Fibroblast of upper back skin (primary cell): ENCODE measurements around the gene STARD8.
"Not testable (repeated sequence)": the region's sequence is repeated elsewhere in the genome, so short reads cannot be mapped to it uniquely, and the experiment has no call there.

ENCODE experiments used
- DNase-seq: peaks from one replicate; pipeline ENCODE4 v3.0.0-alpha.2; 2013

The STARD8 gene

DNA sequence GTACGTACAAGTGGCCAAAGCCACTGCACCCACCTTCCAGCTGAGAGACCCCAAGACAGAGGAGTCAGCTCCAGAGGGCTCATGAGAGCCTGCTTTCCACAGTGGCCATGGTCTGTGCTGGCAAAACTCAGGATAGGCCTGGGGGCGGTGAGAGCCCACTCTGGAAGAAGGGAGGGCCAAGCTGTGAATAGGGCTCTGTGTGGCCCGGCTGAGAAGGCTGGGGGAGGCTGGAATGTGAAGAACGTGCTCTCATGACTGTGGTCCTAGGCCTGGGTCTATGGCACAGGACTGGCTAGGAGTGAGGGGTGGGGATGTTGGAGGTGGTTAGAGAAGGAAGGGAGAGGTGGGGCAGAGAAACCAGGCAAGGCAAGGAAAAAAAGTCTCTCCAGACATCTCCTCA lies 13.3 kb downstream of the STARD8 start:
- DNase-seq, result no peak

DNA sequence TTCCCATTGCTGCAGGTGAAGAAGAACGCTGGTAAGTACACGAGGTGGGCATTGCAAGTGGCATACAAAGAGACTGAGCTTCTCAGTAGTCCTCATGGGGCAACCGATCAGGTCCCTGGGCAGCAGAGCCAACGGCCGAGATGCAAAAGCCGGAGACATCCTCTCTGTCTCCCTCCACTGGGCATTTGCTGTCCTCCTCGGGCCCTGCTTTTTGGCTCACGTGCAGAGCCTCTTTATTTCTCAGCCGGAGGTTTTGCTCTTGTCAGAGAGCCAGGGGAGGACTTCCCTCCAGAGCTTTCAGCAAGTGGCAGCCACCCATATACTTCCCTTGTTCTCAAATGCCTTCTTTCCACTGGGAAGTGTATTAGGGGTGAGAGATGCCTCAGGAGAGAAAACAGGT lies 18.0 kb downstream of the STARD8 start:
- no peak for DNase-seq

DNA sequence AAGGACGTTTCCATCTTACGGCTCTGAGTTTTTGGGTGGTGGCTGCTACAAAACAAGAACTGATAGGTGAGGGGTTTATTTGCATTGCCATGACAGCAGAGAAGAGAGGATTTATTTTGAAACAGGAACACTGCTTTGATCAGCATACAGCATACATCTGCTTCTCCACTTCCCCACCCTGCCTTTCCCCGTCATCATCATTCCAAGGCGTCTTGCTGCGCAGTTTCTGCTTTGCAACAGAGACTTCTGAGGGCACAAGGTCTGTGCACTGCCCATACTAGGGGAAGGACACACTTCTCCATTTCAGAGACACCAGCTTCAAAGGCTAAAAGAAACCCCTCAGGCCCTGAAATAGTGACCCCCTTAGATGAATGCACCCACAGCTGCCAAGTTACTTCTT lies 19.1 kb downstream of the STARD8 start:
- no peak for DNase-seq

DNA sequence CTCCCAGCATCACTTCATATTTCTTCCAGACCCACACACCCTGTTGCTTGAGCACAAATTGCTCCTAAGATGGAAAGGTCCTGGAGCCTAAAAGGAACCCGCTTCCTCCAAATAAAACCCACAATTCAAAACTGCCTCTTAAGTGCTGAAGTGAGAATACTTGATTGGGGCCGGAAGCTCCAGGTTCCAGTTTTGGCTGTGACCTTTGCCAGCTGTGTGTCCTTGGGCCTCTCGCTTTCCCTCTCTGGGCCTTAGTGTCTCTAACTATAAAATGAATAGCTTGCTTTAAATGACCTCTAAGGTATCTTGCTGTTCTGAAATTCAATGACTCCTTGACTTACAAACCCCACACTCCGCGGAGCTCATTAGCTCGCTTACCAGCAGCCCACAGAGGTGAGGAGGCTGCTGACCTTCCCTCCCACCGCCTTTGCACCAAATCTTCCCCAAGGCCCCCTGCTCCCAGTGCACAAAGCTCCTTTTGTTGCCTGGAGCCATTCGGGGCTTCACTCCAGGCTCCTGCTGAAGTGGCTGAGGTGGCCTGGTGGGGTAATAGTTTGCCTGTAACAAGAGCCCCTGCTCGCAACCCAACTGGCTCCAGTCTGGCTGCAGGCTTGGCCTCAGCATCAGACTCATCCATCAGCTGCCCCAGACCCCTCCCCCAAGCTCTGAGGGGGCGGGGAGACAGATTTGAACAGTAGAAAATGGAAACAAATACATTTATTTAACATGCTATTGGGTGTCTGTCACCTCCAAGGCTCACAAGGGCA lies 21.8 kb downstream of the STARD8 start:
- DNase-seq, result peak; percentile 79

DNA sequence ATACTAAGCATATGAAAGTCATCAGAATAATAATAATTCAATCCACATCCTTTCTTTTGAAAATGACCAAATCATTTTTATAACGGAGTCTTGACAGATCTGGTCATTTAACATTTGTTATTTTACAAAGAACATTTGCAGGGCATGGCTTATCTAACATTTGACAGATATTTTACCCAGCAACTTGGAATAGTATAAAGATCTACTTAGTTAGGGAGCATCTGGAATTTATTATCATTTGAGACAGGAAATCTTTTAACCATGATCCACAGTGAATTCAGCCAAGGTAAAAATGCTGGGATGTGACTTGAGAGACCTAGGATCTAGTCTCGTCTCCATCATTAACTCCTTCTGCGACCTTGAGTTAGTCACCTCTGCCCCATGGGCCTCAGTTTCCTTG lies 22.4 kb downstream of the STARD8 start:
- peak; percentile 69 for DNase-seq

DNA sequence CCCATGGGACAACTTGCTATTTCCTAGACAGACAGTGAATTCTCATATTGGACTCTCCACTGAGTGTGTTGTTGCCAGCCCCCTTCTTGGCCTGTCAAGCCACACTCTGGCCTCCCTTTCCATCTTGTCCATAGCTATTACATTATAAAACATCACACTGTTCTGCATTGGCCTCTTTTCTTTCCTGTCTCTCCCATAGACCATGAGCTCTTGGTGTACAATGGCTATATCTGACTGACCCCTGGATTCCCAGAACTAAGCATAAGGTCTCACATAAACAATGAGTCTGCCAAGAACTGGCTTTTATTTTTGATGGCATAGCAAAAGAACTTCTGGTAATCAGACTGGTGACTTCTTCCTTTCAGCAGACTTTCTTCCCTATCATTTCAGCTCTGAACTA lies 23.8 kb downstream of the STARD8 start:
- no peak for DNase-seq

DNA sequence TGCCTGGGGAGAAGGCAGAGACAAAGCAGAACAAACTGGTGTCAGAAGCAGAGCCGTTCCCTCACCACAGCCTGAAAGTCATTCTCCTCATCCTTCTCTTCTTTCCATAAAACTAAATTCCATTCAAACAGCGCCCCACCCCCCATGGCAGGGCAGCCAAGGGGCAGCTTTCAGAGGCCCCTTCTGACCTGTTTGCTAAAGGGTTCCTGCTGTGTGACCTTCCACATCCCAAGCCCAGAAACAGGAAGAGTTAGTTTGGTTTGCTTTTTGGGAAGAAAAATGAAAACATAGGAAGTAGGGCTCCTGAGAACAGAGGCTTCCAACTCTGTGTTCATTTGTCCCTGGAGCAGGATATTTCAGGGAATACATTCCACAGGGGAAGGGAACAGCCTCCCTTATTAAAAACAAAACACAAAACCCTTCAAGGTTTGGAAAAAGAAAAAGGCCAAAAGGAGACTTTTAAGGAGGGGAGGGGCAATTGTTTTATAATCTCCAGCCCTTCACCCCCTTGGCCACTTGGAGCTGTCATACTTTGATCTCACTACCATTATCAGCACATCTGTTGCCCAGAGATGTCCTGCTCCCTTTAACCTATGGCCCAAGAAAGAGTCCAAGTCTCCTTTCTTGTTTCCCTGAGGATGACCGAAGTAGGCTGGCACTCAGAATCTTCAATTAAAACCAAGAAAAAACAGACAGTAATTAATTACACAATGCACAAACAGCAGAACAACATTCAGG lies 25.3 kb downstream of the STARD8 start:
- DNase-seq, result no peak

DNA sequence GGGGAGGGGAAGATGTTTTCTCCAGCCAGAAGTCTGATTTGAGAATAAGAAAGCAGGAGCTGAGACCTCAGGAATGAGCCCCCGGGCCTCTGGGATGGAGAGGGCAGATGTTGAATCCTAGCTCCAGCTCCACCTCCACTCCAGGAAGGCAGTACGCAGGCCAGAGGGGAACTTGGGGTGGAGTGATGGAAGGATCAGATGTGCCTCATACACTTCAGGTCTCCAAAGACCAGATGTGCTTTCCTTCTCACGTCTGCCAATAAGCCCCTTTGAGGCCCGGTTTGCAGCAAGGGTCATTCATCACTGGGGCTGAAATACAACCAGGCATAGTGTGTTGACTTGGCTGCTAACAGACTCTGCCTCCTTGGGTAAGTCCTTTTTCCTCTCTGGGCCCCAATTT lies 28.1 kb downstream of the STARD8 start:
- DNase-seq, result peak; percentile 60

DNA sequence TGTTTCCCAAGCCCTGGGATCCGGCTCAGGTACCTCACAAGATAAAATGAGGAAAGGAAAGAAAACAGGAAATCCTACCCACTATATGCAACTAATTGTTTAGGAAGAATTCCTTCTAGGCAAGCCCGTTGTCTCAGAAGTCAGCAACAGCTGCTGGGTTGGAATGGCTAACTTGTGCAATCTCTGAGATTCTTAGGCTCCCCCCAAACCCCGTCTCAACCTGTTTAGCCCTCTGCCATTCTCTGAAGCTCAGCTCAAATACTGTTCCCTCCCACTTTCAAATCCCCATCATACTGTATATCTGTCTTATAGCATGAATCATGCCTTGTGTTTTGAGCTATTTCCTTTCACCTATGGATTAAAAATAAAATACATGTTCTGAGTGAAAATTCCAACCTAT lies 28.9 kb downstream of the STARD8 start:
- DNase-seq, result peak; percentile 40

DNA sequence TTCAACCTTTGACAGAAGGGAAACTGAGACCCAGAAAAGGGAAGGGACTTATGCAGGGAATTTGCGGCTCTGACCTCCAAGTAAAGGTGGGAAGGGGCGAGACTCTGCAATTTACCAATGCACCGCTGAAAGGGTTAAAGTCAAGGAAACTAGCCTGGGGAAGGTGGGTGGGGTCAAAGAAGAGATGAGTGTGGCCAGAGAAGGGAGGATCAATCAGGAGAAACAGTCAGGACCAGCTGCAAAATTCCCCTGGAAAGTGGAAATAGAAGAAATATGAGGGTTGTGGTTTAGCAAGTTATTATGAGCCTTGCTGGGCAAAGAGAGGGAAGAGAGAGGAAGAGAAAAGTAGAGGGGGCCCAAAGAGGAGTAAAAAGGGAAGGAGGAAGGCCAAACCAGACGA lies 30.5 kb downstream of the STARD8 start:
- no peak for DNase-seq

DNA sequence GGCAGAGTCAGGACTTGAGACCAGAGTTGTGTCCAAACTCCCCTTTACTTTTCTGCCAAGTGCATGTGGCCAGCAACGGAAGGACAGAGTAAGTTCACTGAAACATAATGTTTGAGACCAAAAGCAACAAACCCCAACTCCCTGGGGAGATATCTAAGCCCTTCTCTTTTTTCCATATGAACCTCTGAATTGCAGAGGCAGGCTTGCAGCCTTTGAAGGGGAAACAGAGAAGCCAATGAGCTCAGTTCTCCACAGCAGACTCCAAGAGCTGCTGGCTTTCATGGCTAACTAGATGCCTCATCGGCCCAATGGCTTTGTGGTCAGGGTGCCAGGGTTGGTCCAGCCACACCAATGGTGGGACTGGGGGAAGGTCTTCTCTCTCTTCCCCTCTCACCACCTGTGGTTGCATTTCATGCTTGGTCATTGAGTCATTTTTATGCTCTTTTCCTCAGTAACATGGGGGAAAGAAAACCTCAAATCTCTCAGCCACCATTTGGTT lies 34.0 kb downstream of the STARD8 start:
- DNase-seq, result peak; percentile 89

DNA sequence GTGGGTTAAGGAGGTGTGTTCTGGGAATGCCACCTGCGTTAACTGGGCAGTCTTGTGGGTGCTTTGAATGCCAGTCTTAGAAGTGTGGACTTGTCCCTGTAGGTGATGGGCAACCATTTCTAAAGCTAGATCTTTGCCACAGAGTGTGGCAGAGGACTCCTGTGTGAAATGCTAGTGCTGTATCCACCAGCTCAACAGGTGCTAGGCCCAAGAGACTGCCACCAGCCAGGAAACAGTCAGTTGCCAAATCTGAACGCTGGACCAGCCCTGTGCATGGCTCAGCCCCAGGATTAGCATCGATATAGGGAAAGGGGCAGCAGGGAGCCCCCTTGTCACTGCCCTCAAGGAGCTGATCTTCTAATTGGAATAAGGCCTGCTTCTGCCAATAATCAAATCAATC lies 35.3 kb downstream of the STARD8 start:
- DNase-seq, result no peak

DNA sequence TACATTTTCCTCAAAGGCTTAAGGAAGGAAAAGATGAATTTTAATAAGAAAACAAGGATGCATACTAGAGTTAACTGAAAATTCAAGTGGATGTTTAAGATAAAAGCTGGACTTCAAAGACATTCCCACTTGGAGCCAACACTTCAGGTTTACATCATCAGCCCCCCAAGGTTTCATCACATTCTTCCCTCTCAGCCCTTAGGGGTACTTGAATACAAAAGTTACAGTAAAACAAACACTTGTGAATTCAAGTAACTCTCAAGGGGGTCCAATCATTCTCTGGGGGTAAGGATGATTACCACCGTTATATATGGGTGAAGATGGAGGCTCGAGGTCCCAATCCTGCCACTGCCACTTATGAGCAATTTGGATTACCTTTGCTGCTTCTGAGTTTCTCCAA lies 36.1 kb downstream of the STARD8 start:
- DNase-seq, result no peak

DNA sequence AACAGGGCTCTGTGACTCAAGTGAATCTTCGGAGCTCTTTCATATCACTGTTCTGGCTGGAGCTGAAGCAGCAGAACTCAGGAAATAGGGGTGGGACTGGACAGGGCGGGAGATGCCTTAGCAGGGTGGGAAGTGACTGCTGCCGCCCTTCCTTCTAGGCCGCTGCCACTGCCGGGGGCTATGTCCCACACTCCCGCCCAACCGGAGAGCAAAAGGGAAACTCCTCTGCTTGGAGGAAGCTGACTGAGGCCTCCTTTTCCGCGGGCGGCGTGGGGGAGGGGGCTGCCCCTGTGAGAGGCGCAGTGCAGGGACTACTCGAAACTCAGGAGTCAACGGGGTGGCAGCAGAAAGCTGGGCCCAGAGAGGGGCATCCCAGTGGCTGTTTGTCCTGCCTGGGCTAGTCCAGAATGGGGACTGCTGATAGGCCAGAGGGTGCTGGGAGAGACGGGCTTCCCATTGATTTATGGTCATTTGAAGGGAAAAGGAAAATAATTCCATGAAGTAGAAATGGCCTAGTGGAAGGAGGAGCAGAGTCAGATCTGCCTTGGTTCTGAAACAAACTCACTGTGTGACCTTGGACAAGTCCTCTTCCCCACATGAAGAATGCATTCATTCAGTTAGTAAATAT lies 36.9 kb downstream of the STARD8 start:
- DNase-seq, result no peak

DNA sequence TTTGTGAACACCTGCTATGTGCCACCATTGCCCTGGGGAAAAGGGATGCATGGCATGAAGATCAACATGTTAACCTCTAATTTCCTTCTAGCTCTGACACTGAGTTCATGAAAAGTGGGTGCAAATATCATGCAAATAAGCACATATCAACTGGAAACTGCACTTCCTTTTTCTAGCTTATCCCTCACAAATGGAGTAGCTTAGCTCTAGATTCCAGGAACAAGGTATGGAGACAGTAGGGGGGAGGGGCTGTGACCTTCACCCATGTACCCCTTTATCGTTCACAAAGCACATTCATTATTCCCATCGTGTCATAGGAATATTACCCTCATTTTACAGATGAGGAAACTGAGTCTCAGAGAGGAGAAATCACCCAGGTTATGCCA lies 37.4 kb downstream of the STARD8 start:
- DNase-seq, result no peak

DNA sequence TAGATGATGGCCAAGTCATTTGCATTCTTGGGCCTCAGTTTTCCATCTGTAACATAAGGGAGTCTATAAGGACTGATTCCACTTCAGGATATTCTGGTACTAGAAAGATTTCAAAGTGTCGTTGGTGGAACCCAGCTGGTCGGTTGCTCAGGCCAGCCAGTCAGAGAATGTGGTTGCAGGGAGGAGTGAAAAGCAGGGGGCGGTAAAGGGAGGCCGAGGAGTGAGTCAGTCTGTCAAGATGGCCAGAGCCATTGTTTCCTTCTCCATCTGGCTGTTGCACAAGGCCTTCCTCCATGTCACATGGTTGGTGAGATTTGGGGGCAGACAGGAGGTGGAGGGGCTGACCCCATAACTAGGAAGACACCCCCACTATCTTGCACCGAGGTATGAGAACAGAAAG lies 38.2 kb downstream of the STARD8 start:
- DNase-seq, result no peak

DNA sequence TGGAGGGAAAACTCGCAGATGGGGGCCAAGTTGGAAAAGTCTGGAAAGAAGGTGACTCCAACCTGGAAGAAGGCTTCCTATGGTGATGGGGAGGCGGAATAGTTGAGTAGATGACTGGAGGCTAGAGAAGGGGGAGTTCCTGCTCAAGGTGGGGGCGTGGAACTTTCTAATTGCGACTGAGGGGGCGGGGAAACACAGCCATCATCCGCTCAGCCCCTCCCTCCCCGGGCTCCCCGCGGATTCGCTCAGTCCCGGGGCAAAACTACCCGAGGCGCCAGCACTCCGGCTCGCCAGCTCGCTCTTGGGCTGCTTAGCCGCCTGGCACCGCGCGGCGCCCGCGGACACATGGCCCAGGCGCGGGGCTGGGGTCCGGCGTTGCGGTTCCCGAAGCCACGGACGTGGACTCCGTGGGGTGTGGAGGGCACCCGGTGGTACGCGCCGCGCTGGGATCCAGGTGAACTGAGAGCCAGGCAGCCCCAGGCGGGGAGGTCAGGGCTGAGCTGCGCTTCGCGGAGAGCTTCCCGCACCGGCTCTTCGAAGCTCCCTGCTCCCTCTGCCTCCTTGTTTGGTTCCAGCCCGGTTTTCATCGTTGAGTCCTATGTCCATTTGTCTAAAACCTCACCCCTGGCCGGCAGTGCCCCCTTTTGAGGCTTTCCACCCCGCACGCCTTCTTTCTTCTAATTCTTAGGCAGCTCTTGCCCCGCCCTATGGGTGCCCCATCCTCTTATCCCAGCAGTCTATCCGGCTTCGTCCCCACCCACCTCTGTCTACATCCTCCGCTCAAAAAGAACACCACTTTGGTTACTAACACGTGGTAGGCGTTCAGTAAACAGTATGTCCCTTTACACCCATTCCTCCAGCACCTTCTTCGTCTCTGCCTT lies 38.9 kb downstream of the STARD8 start:
- no peak for DNase-seq

DNA sequence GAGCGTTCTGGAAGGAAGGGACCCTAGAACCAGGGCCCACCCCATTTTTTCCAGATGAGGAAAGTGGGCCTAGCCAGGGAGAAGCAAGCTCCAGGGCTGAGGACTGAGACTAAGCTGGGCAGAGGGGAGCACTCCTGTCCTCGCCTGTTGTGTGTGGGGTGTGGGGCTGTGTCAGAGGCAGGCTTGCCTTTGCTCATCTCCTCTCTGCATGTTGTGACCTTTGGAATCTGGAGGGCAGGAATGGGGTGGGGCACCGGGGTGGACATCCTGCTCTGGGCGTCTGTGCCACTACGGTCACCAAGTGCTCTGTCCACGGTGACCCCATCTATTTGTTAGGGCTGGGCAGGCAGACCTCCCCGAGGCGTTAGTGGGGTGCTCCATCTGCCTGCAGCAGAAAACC lies 41.5 kb downstream of the STARD8 start:
- DNase-seq, result not testable (repeated sequence)

DNA sequence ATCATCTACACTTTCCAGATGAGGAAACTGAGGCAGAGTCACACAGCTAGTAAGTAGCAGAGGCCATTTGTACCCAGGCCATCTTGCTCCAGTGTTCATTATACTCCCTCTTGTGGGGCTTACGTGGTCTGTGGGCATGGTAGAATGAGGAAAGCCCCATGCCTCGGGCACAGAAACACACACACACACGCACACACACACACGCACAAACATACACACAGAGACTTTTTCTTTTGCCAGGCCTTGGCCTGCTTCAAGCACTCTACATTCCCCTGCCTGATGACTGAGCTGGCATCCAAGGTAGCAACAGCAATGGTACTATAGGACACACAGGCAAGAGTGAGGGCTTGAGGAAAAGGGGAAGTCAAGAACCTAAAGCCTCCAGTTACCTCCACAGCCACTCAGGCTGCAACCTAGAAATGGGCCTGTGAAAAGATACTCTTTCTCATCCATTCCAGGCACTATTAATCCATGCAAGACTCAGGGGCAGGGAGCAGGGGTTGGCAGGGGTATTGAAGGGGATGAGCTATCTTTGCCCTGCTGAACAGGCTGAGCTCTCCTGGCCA lies 43.6 kb downstream of the STARD8 start:
- no peak for DNase-seq

DNA sequence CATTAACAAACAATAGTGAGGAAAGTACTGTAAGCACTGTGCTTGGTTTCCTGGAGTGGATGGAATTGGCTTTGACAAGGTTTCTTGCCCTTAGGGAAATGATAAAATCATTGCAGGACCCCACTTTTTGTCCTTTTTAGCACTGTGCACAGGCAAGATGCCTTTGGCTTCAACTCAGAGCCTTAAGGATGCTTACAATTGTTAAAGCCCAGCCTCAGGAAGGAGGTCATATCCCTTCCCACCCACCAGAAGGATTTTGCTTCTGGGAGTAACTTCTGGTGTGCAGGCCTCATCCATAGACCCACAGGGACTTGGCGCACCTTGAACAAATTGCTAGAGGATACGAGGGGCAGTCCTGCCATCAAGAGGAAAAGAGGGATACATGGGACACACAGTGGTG lies 44.5 kb downstream of the STARD8 start:
- DNase-seq, result no peak

DNA sequence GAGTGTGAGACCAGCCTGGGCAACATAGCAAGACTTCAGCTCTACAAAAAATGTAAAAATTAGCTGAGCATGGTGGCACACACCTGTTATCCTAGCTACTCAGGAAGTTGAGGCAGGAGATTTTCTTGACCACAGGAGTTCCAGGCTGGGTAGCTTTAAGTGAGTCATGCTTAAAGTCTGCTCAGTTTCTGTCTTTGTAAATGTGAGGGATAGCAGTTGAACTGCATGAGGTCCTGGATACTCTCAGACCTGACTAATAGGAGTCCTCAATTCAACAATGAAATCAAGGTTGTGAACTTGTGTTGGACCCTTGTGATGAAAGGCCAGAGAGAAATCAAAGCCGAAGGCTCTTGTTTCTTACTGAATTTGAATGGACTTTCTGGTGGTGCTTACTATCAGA lies 45.2 kb downstream of the STARD8 start:
- DNase-seq, result no peak
